HEK293 (cell line): ENCODE data around the gene DPYSL4.
A peak's percentile ranks its signal among the peaks of the same experiment; 100 is the strongest.

Source experiments
- CTCF ChIA-PET: fragments of 350-600 bp; formaldehyde crosslinking; extraction: SDS; loops from one replicate; lab custom pipeline; 2021; ENCODE audit warnings: antibody characterized with exemption; lab: Yijun Ruan, JAX
- POLR2A ChIA-PET: fragments of 300-600 bp; formaldehyde crosslinking; extraction: SDS; loops from one replicate; lab custom pipeline; 2020; ENCODE audit warnings: antibody characterized with exemption, inconsistent platforms; lab: Yijun Ruan, JAX
- H3K27ac ChIP-seq: fragments of 200-500 bp; sonication (Bioruptor generic); 2 replicates; pipeline ENCODE4 v1.5.1; 2014; ENCODE audit warnings: low read depth, low read length, control low read depth, inconsistent platforms; ENCODE audit errors: extremely low read depth
- H3K36me3 ChIP-seq, 2 experiments: fragments of 200-500 bp in 1 of 2; sonication (Bioruptor generic) in 1 of 2; 1 replicate in 1 of 2; 2 replicates in 1 of 2; pipeline ENCODE4 v1.5.1; 2014 to 2017; ENCODE audit warnings: inconsistent platforms in 2 of 2, low read length in 2 of 2; ENCODE audit not compliant: control insufficient read depth in 2 of 2, insufficient read depth in 1 of 2
- H3K4me1 ChIP-seq: fragments of 200-500 bp; sonication (Bioruptor generic); 2 replicates; pipeline ENCODE4 v1.5.1; 2014; ENCODE audit warnings: mild to moderate bottlenecking, low read length, inconsistent platforms; ENCODE audit not compliant: control insufficient read depth, insufficient read depth
- H3K4me3 ChIP-seq: 2 replicates; pipeline ENCODE4 v1.5.1; 2011; ENCODE audit warnings: low read depth, mild to moderate bottlenecking, control low read depth, low read length, moderate library complexity
- H3K9me3 ChIP-seq: fragments of 200-500 bp; sonication (Bioruptor generic); 2 replicates; pipeline ENCODE4 v1.5.1; 2014; ENCODE audit warnings: low read depth, low read length, inconsistent platforms; ENCODE audit not compliant: control insufficient read depth, insufficient read depth
- GFI1B ChIP-seq: fragments of 450-650 bp; formaldehyde crosslinking; IDR thresholded peaks from 2 replicates; pipeline ENCODE4 v1.5.1; 2016; ENCODE audit warnings: missing biosample characterization, missing genetic modification characterization
- YY1 ChIP-seq: fragments of 450-650 bp; formaldehyde crosslinking; IDR thresholded peaks from 2 replicates; pipeline ENCODE4 v1.5.1; 2018; ENCODE audit warnings: missing biosample characterization, missing genetic modification characterization
- YY2 ChIP-seq: fragments of 450-650 bp; formaldehyde crosslinking; IDR thresholded peaks from 2 replicates; pipeline ENCODE4 v1.5.1; 2016; ENCODE audit warnings: missing biosample characterization, missing genetic modification characterization
- ZBTB1 ChIP-seq: fragments of 450-650 bp; formaldehyde crosslinking; IDR thresholded peaks from 2 replicates; pipeline ENCODE4 v1.5.1; 2016; ENCODE audit warnings: missing biosample characterization, missing genetic modification characterization
- ZBTB21 ChIP-seq: fragments of 450-650 bp; formaldehyde crosslinking; IDR thresholded peaks from 2 replicates; pipeline ENCODE4 v1.5.1; 2017; ENCODE audit warnings: missing biosample characterization, missing genetic modification characterization
- ZNF19 ChIP-seq: fragments of 450-650 bp; formaldehyde crosslinking; IDR thresholded peaks from 2 replicates; pipeline ENCODE4; 2016; ENCODE audit warnings: missing biosample characterization, missing genetic modification characterization, low read depth
- ZNF202 ChIP-seq: fragments of 450-650 bp; formaldehyde crosslinking; IDR thresholded peaks from 2 replicates; pipeline ENCODE4 v1.5.1; 2016; ENCODE audit warnings: missing biosample characterization, missing genetic modification characterization, borderline replicate concordance
- ZNF248 ChIP-seq: fragments of 450-650 bp; formaldehyde crosslinking; IDR thresholded peaks from 2 replicates; pipeline ENCODE4 v1.5.1; 2017; ENCODE audit warnings: missing biosample characterization, missing genetic modification characterization
- ZNF335 ChIP-seq: fragments of 450-650 bp; formaldehyde crosslinking; conservative IDR thresholded peaks from 2 replicates; pipeline ENCODE4 v1.5.1; 2016; ENCODE audit warnings: missing biosample characterization, missing genetic modification characterization
- ZNF394 ChIP-seq: fragments of 450-650 bp; formaldehyde crosslinking; IDR thresholded peaks from 2 replicates; pipeline ENCODE4 v1.5.1; 2016; ENCODE audit warnings: missing biosample characterization, missing genetic modification characterization, mild to moderate bottlenecking, moderate library complexity, borderline replicate concordance
- ZNF48 ChIP-seq: fragments of 450-650 bp; formaldehyde crosslinking; IDR thresholded peaks from 2 replicates; pipeline ENCODE4 v1.5.1; 2016; ENCODE audit warnings: missing biosample characterization, missing genetic modification characterization
- ZNF670 ChIP-seq: fragments of 450-650 bp; formaldehyde crosslinking; IDR thresholded peaks from 2 replicates; pipeline ENCODE4 v1.5.1; 2016; ENCODE audit warnings: missing biosample characterization, missing genetic modification characterization, low read depth
- ZNF677 ChIP-seq: fragments of 450-650 bp; IDR thresholded peaks from 2 replicates; pipeline ENCODE4 v1.5.0; 2018; ENCODE audit warnings: missing biosample characterization, mild to moderate bottlenecking, missing genetic modification characterization, moderate library complexity
- ZNF747 ChIP-seq: fragments of 450-650 bp; formaldehyde crosslinking; IDR thresholded peaks from 2 replicates; pipeline ENCODE4 v1.5.1; 2016; ENCODE audit warnings: missing biosample characterization, missing genetic modification characterization
- ZNF830 ChIP-seq: fragments of 450-650 bp; IDR thresholded peaks from 2 replicates; pipeline ENCODE4 v1.5.0; 2018; ENCODE audit warnings: missing biosample characterization, missing genetic modification characterization, low read depth, mild to moderate bottlenecking, moderate library complexity
- TF ChIP-seq, protein P1 (sequence below): fragments of 450-650 bp; formaldehyde crosslinking; IDR thresholded peaks from 2 replicates; pipeline ENCODE4 v1.5.1; 2016; ENCODE audit warnings: missing biosample characterization, missing genetic modification characterization, low read depth
- TF ChIP-seq, protein P2 (sequence below): fragments of 450-650 bp; IDR thresholded peaks from 2 replicates; pipeline ENCODE4 v1.5.1; 2018; ENCODE audit warnings: missing biosample characterization, missing genetic modification characterization
- TF ChIP-seq, protein P3 (sequence below): fragments of 450-650 bp; formaldehyde crosslinking; IDR thresholded peaks from 2 replicates; pipeline ENCODE4 v1.5.1; 2016; ENCODE audit warnings: missing biosample characterization, missing genetic modification characterization
- TF ChIP-seq, protein P4 (sequence below): fragments of 450-650 bp; formaldehyde crosslinking; IDR thresholded peaks from 2 replicates; pipeline ENCODE4 v1.5.1; 2016; ENCODE audit warnings: missing biosample characterization, missing genetic modification characterization
- TF ChIP-seq, protein P5 (sequence below): fragments of 450-650 bp; formaldehyde crosslinking; IDR thresholded peaks from 2 replicates; pipeline ENCODE4; 2016; ENCODE audit warnings: missing biosample characterization, missing genetic modification characterization

The DPYSL4 gene

DNA sequence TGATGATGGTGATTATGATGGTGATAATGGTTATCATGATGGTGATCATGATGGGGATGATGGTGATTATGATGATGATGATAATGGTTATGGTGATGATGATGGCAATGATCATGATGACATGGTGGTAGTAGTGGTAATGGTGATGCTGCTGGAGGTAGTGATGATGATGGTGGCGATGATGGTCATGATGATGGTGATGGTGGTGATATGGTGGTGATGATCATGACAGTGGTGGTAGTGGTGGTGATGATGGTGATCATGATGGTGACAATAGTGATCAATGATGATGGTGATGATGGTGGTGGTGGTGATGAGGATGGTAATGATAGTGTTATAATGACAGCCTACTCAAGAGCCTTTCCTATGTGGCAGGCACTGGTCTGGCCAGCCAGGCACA is 31.8 kb upstream of the DPYSL4 start:
- ChIA-PET POLR2A (no interaction called here), CTCF (no interaction called here)
- Histone ChIP-seq H3K27ac (no peak overlapping the region), H3K36me3 (no peaks in the 10 kb centered on the region), H3K9me3 (no peaks in the 10 kb centered on the region), H3K4me1 (no peaks in the 10 kb centered on the region), H3K4me3 (no peak overlapping the region)
- TF ChIP-seq, protein P1, sequence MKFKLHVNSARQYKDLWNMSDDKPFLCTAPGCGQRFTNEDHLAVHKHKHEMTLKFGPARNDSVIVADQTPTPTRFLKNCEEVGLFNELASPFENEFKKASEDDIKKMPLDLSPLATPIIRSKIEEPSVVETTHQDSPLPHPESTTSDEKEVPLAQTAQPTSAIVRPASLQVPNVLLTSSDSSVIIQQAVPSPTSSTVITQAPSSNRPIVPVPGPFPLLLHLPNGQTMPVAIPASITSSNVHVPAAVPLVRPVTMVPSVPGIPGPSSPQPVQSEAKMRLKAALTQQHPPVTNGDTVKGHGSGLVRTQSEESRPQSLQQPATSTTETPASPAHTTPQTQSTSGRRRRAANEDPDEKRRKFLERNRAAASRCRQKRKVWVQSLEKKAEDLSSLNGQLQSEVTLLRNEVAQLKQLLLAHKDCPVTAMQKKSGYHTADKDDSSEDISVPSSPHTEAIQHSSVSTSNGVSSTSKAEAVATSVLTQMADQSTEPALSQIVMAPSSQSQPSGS (tag by site-specific recombination): no peak
- TF ChIP-seq YY1 (tag by site-specific recombination) (no peak), ZNF394 (no peak), ZNF202 (tag by site-specific recombination) (no peak), ZNF19 (tag by site-specific recombination) (no peak), YY2 (tag by site-specific recombination) (no peak)
- TF ChIP-seq, protein P2, sequence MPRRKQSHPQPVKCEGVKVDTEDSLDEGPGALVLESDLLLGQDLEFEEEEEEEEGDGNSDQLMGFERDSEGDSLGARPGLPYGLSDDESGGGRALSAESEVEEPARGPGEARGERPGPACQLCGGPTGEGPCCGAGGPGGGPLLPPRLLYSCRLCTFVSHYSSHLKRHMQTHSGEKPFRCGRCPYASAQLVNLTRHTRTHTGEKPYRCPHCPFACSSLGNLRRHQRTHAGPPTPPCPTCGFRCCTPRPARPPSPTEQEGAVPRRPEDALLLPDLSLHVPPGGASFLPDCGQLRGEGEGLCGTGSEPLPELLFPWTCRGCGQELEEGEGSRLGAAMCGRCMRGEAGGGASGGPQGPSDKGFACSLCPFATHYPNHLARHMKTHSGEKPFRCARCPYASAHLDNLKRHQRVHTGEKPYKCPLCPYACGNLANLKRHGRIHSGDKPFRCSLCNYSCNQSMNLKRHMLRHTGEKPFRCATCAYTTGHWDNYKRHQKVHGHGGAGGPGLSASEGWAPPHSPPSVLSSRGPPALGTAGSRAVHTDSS (tag by site-specific recombination): peak; percentile 86
- TF ChIP-seq, protein P3, sequence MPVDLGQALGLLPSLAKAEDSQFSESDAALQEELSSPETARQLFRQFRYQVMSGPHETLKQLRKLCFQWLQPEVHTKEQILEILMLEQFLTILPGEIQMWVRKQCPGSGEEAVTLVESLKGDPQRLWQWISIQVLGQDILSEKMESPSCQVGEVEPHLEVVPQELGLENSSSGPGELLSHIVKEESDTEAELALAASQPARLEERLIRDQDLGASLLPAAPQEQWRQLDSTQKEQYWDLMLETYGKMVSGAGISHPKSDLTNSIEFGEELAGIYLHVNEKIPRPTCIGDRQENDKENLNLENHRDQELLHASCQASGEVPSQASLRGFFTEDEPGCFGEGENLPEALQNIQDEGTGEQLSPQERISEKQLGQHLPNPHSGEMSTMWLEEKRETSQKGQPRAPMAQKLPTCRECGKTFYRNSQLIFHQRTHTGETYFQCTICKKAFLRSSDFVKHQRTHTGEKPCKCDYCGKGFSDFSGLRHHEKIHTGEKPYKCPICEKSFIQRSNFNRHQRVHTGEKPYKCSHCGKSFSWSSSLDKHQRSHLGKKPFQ (tag by site-specific recombination): no peak

- H3K4me1 ChIP-seq: no peaks in the 10 kb centered on the region
- H3K27ac ChIP-seq: no peak overlapping the region
- TF ChIP-seq ZNF830 (tag by site-specific recombination): no peak
- TF ChIP-seq, protein P4, sequence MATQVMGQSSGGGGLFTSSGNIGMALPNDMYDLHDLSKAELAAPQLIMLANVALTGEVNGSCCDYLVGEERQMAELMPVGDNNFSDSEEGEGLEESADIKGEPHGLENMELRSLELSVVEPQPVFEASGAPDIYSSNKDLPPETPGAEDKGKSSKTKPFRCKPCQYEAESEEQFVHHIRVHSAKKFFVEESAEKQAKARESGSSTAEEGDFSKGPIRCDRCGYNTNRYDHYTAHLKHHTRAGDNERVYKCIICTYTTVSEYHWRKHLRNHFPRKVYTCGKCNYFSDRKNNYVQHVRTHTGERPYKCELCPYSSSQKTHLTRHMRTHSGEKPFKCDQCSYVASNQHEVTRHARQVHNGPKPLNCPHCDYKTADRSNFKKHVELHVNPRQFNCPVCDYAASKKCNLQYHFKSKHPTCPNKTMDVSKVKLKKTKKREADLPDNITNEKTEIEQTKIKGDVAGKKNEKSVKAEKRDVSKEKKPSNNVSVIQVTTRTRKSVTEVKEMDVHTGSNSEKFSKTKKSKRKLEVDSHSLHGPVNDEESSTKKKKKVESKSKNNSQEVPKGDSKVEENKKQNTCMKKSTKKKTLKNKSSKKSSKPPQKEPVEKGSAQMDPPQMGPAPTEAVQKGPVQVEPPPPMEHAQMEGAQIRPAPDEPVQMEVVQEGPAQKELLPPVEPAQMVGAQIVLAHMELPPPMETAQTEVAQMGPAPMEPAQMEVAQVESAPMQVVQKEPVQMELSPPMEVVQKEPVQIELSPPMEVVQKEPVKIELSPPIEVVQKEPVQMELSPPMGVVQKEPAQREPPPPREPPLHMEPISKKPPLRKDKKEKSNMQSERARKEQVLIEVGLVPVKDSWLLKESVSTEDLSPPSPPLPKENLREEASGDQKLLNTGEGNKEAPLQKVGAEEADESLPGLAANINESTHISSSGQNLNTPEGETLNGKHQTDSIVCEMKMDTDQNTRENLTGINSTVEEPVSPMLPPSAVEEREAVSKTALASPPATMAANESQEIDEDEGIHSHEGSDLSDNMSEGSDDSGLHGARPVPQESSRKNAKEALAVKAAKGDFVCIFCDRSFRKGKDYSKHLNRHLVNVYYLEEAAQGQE (tag by site-specific recombination): no peak
- no peak for TF ChIP-seq ZBTB1 (tag by site-specific recombination)
- no peak for TF ChIP-seq ZNF670
- no peak for TF ChIP-seq ZNF335 (tag by site-specific recombination)
- TF ChIP-seq ZNF677: no peak
- no peak for TF ChIP-seq ZNF248 (tag by site-specific recombination)
- TF ChIP-seq, protein P5, sequence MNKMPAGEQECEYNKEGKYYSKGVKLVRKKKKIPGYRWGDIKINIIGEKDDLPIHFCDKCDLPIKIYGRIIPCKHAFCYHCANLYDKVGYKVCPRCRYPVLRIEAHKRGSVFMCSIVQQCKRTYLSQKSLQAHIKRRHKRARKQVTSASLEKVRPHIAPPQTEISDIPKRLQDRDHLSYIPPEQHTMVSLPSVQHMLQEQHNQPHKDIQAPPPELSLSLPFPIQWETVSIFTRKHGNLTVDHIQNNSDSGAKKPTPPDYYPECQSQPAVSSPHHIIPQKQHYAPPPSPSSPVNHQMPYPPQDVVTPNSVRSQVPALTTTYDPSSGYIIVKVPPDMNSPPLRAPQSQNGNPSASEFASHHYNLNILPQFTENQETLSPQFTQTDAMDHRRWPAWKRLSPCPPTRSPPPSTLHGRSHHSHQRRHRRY (tag by site-specific recombination): no peak
- no peak for TF ChIP-seq ZNF48
- no peak for TF ChIP-seq ZBTB21 (tag by site-specific recombination)
- no peak for TF ChIP-seq YY1 (tag by site-specific recombination)
- no peak for TF ChIP-seq ZNF747 (tag by site-specific recombination)
- TF ChIP-seq, protein P1 (tag by site-specific recombination): no peak
- no peak for TF ChIP-seq GFI1B (tag by site-specific recombination)
- no peak overlapping the region for H3K4me3 ChIP-seq
- H3K36me3 ChIP-seq: no peaks in the 10 kb centered on the region
- POLR2A ChIA-PET: no interaction called here
- no peaks in the 10 kb centered on the region for H3K9me3 ChIP-seq
- CTCF ChIA-PET: no interaction called here
Observed at GRCh38 chr10:132155723-132156381, 30.9 kb upstream of the DPYSL4 start.
